Neural cell (in vitro differentiated cells): ENCODE measurements around the gene ZFPM1. TPM values are rescaled to one million over a fixed set of nuclear protein-coding genes. Genes with fewer than 3 reads are reported as not detected.

Experiments
- H2AFZ ChIP-seq: fragments of 200-600, 300-800 bp; sonication (generic), shearing (Covaris generic); 2 replicates; pipeline ENCODE4 v1.6.0; 2014; ENCODE audit warnings: low read depth, mild to moderate bottlenecking, antibody characterized with exemption, low read length, moderate library complexity
- H3F3A ChIP-seq: fragments of 200-600 bp; shearing (Covaris generic); 2 replicates; pipeline ENCODE4 v1.6.1; 2016; ENCODE audit warnings: mild to moderate bottlenecking, moderate library complexity, mixed read lengths, antibody characterized with exemption, low read length; ENCODE audit not compliant: insufficient read depth, poor library complexity, severe bottlenecking
- H3K27ac ChIP-seq: fragments of 200-600, 300-800 bp; sonication (generic), shearing (Covaris generic); 2 replicates; pipeline ENCODE4 v1.5.1; 2014; ENCODE audit warnings: mild to moderate bottlenecking, low read length, moderate library complexity
- H3K27me3 ChIP-seq: fragments of 300-800, 200-600 bp; sonication (generic), shearing (Covaris generic); 2 replicates; pipeline ENCODE4 v1.6.0; 2014; ENCODE audit warnings: mild to moderate bottlenecking, low read depth, low read length, moderate library complexity; ENCODE audit not compliant: insufficient read depth
- H3K36me3 ChIP-seq: fragments of 300-800, 200-600 bp; sonication (generic), shearing (Covaris generic); 2 replicates; pipeline ENCODE4 v1.5.1; 2014; ENCODE audit warnings: mild to moderate bottlenecking, antibody characterized with exemption, low read length, moderate library complexity; ENCODE audit not compliant: insufficient read depth
- H3K4me2 ChIP-seq: fragments of 300-800, 200-600 bp; sonication (generic), shearing (Covaris generic); 2 replicates; pipeline ENCODE4 v1.6.0; 2014; ENCODE audit warnings: mild to moderate bottlenecking, low read length
- H3K4me3 ChIP-seq: fragments of 300-800, 200-600 bp; sonication (generic), shearing (Covaris generic); 2 replicates; pipeline ENCODE4 v1.5.1; 2014; ENCODE audit warnings: mild to moderate bottlenecking, low read length, moderate library complexity
- H3K79me2 ChIP-seq: fragments of 200-600 bp; shearing (Covaris generic); replicated peaks from 2 replicates; pipeline ENCODE4 v1.6.0; 2014; ENCODE audit warnings: mild to moderate bottlenecking, low read length, moderate library complexity; ENCODE audit not compliant: insufficient read depth
- H3K9ac ChIP-seq: fragments of 300-800, 200-600 bp; sonication (generic), shearing (Covaris generic); 2 replicates; pipeline ENCODE4 v1.6.1; 2016; ENCODE audit warnings: mild to moderate bottlenecking, low read length, mixed read lengths
- H3K9me2 ChIP-seq: fragments of 200-600 bp; shearing (Covaris generic); 2 replicates; pipeline ENCODE4 v1.6.1; 2016; ENCODE audit warnings: mild to moderate bottlenecking, low read length, mixed read lengths; ENCODE audit not compliant: insufficient read depth
- H3K9me3 ChIP-seq: fragments of 200-600, 300-800 bp; sonication (generic), shearing (Covaris generic); 2 replicates; pipeline ENCODE4 v1.6.1; 2016; ENCODE audit warnings: mild to moderate bottlenecking, mixed run types, low read length, moderate library complexity, mixed read lengths
- H4K20me1 ChIP-seq: fragments of 200-600 bp; shearing (Covaris generic); 2 replicates; pipeline ENCODE4 v1.6.1; 2016; ENCODE audit warnings: mild to moderate bottlenecking, mixed run types; ENCODE audit not compliant: insufficient read depth
- EP300 ChIP-seq: fragments of 450-650 bp; conservative IDR thresholded peaks from 2 replicates; pipeline ENCODE4 v1.6.1; 2014; ENCODE audit warnings: antibody characterized with exemption, mild to moderate bottlenecking, moderate library complexity; ENCODE audit not compliant: poor library complexity, severe bottlenecking
- EZH2 ChIP-seq: fragments of 200-600, 300-800 bp; shearing (Covaris generic), sonication (generic); IDR thresholded peaks from 2 replicates; pipeline ENCODE4 v1.6.1; 2014; ENCODE audit warnings: antibody characterized with exemption, low read length, borderline replicate concordance, mild to moderate bottlenecking; ENCODE audit not compliant: insufficient read depth, poor library complexity, severe bottlenecking
- MXI1 ChIP-seq: fragments of 450-650 bp; conservative IDR thresholded peaks from 2 replicates; pipeline ENCODE4 v1.6.1; 2014; ENCODE audit warnings: antibody characterized with exemption, mild to moderate bottlenecking; ENCODE audit not compliant: poor library complexity, severe bottlenecking
- POLR2AphosphoS5 ChIP-seq: IDR thresholded peaks from 2 replicates; pipeline ENCODE4 v1.6.1; 2012
- RAD21 ChIP-seq: fragments of 450-650 bp; conservative IDR thresholded peaks from 2 replicates; pipeline ENCODE4 v1.6.1; 2014; ENCODE audit warnings: antibody characterized with exemption, mild to moderate bottlenecking, moderate library complexity
- REST ChIP-seq: IDR thresholded peaks from 2 replicates; pipeline ENCODE4 v1.6.1; 2012; ENCODE audit warnings: borderline replicate concordance
- SMC3 ChIP-seq: fragments of 450-650 bp; conservative IDR thresholded peaks from 2 replicates; pipeline ENCODE4 v1.6.1; 2014; ENCODE audit warnings: antibody characterized with exemption, mild to moderate bottlenecking, moderate library complexity; ENCODE audit not compliant: poor library complexity
- TAF1 ChIP-seq: IDR thresholded peaks from 2 replicates; pipeline ENCODE4 v1.6.1; 2012; ENCODE audit warnings: low read depth
- polyA plus RNA-seq: library from polyadenylated mRNA; depleted of rRNA; stranded (reverse); fragments of >200 nt; gene quantifications from 2 replicates; pipeline ENCODE4 v1.2.3, GENCODE V29; 2014
- TF ChIP-seq, protein P1 (sequence below): fragments of 450-650 bp; IDR thresholded peaks from 2 replicates; pipeline ENCODE4 v1.5.1; 2014; ENCODE audit warnings: antibody characterized with exemption, mild to moderate bottlenecking, moderate library complexity; ENCODE audit not compliant: poor library complexity, severe bottlenecking

ZFPM1 gene
- polyA plus RNA-seq, 1 donor from 2014 or later, result 0.41 TPM

DNA sequence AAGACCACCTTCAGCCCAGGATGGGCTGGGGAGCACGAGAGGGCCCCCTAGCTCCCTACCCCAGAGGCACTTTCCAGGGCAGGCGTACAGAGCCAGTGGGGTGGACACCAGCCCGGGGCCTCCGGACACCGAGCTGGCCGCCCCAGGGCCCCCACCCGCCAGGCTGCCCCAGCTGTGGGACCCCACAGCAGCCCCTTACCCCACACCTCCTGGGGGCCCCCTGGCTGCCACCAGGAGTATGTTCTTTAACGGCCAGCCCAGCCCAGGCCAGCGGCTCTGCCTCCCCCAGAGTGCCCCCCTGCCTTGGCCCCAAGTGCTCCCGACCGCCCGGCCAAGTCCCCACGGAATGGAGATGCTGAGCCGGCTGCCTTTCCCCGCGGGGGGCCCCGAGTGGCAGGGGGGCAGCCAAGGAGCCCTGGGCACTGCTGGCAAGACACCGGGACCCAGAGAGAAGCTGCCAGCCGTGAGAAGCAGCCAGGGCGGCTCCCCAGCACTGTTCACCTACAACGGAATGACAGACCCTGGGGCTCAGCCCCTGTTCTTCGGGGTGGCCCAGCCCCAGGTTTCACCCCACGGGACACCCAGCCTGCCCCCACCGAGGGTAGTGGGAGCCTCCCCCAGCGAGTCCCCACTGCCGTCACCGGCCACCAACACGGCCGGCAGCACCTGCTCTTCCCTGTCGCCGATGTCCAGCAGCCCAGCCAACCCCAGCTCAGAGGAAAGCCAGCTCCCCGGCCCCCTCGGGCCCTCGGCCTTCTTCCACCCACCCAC lies 24.3 kb upstream of the ZFPM1 start:
- no peaks in the 10 kb centered on the region for H3F3A ChIP-seq
- H3K27ac ChIP-seq, result no peak overlapping the region
- no peaks in the 10 kb centered on the region for H3K9me3 ChIP-seq
- H3K4me3 ChIP-seq, result no peak overlapping the region
- H3K4me2 ChIP-seq, result no peak overlapping the region
- H3K9me2 ChIP-seq, result no peaks in the 10 kb centered on the region
- no peaks in the 10 kb centered on the region for H3K36me3 ChIP-seq
- no peak overlapping the region for H2AFZ ChIP-seq
- H3K9ac ChIP-seq, result no peak overlapping the region
- H3K27me3 ChIP-seq, result peaks cover 28% of the 10 kb centered on the region
- TF ChIP-seq TAF1 (no peak), EZH2 (no peak), POLR2AphosphoS5 (no peak), REST (no peak), MXI1 (no peak), RAD21 (no peak), EP300 (no peak), SMC3 (no peak)
- TF ChIP-seq, protein P1, sequence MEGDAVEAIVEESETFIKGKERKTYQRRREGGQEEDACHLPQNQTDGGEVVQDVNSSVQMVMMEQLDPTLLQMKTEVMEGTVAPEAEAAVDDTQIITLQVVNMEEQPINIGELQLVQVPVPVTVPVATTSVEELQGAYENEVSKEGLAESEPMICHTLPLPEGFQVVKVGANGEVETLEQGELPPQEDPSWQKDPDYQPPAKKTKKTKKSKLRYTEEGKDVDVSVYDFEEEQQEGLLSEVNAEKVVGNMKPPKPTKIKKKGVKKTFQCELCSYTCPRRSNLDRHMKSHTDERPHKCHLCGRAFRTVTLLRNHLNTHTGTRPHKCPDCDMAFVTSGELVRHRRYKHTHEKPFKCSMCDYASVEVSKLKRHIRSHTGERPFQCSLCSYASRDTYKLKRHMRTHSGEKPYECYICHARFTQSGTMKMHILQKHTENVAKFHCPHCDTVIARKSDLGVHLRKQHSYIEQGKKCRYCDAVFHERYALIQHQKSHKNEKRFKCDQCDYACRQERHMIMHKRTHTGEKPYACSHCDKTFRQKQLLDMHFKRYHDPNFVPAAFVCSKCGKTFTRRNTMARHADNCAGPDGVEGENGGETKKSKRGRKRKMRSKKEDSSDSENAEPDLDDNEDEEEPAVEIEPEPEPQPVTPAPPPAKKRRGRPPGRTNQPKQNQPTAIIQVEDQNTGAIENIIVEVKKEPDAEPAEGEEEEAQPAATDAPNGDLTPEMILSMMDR, result no peak
- H4K20me1 ChIP-seq, result no peaks in the 10 kb centered on the region
- no peaks in the 10 kb centered on the region for H3K79me2 ChIP-seq

DNA sequence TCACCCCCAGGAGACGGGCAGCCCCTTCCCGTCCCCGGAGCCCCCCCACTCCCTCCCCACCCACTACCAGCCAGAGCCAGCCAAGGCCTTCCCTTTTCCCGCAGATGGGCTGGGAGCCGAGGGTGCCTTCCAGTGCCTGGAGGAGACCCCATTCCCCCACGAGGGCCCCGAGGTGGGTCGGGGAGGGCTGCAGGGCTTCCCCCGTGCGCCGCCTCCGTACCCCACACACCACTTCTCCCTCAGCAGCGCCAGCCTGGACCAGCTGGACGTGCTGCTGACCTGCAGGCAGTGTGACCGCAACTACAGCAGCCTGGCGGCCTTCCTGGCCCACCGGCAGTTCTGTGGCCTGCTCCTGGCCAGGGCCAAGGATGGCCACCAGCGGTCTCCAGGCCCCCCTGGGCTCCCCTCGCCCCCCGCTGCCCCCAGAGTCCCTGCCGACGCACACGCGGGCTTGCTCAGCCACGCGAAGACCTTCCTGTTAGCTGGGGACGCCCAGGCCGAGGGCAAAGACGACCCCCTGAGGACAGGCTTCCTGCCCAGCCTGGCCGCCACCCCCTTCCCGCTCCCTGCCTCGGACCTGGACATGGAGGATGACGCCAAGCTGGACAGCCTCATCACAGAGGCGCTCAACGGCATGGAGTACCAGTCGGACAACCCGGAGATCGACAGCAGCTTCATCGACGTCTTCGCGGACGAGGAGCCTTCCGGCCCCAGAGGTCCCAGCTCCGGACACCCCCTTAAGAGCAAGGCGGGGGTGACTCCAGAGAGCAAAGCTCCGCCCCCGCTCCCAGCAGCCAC lies 23.5 kb upstream of the ZFPM1 start:
- H3K36me3 ChIP-seq, result no peaks in the 10 kb centered on the region
- no peaks in the 10 kb centered on the region for H3K9me3 ChIP-seq
- TF ChIP-seq MXI1, result no peak
- TF ChIP-seq EZH2, result no peak
- no peak for TF ChIP-seq RAD21
- TF ChIP-seq POLR2AphosphoS5, result no peak
- TF ChIP-seq TAF1, result no peak
- TF ChIP-seq REST, result no peak
- TF ChIP-seq, protein P1, result no peak
- TF ChIP-seq EP300, result no peak
- no peak for TF ChIP-seq SMC3
- no peaks in the 10 kb centered on the region for H3F3A ChIP-seq
- H3K4me3 ChIP-seq, result no peak overlapping the region
- no peaks in the 10 kb centered on the region for H3K9me2 ChIP-seq
- H3K27me3 ChIP-seq, result peaks cover 28% of the 10 kb centered on the region
- H3K9ac ChIP-seq, result no peak overlapping the region
- no peak overlapping the region for H3K4me2 ChIP-seq
- no peak overlapping the region for H2AFZ ChIP-seq
- no peaks in the 10 kb centered on the region for H4K20me1 ChIP-seq
- H3K79me2 ChIP-seq, result no peaks in the 10 kb centered on the region
- H3K27ac ChIP-seq, result no peak overlapping the region
